ENCODE measurements around the gene CASP3.

DNA sequence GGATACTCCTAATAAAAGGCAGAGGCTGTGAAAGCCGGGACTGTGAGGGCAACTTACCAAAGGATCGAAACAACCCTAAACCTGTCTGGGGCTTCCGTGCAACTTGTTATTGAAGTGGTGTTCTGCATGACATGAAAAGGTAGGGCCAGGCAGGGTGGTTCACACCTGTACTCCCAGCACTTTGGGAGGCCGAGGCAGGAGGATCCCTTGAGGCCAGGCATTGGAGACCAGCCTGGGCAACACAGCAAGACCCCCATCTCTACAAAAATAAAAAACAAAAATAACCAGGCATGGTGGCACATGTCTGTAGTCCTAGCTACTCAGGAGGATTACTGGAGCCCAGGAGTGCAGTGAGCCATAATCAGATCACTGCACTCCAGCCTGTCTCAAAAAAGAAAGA, 12.3 kb downstream of the CASP3 start:
- TF ChIP-seq RAD21 (IDR thresholded peaks at IDR 0.05; ENCODE audit: low read depth) (no peak), YY1 (IDR thresholded peaks at IDR 0.05; ENCODE audit: extremely low read depth, insufficient replicate concordance, low read depth, low read length) (no peak), CTCF (IDR thresholded peaks at IDR 0.05 in 2 of 3, conservative IDR thresholded peaks at IDR 0.05 in 1 of 3; ENCODE audit: borderline replicate concordance in 1 of 3, insufficient read depth in 1 of 3, low read depth in 2 of 3, low read length in 2 of 3) (no peak), EZH2 (IDR thresholded peaks at IDR 0.05) (no peak), SIN3A (IDR thresholded peaks at IDR 0.05; ENCODE audit: low read depth) (no peak), TCF7L2 (IDR thresholded peaks at IDR 0.05; ENCODE audit: borderline replicate concordance, extremely low read depth, insufficient read depth, insufficient read length) (no peak), REST (IDR thresholded peaks at IDR 0.05; ENCODE audit: low read depth) (no peak), POLR2A (IDR thresholded peaks at IDR 0.05; ENCODE audit: borderline replicate concordance, extremely low read depth, insufficient read depth, insufficient read length) (no peak), EZH2phosphoT487 (IDR thresholded peaks at IDR 0.05; ENCODE audit: borderline replicate concordance) (no peak), ZFX (IDR thresholded peaks at IDR 0.05) (no peak)
- TF ChIP-seq, protein P1, sequence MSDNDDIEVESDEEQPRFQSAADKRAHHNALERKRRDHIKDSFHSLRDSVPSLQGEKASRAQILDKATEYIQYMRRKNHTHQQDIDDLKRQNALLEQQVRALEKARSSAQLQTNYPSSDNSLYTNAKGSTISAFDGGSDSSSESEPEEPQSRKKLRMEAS (IDR thresholded peaks at IDR 0.05): no peak

Data from HCT116 (cell line).